Mesendoderm (in vitro differentiated cells): ENCODE data around the gene SNAPC4.

Experiments used
- DNase-seq: peaks from one replicate; pipeline ENCODE4 v3.0.0; 2013
- H2AK5ac ChIP-seq: 2 replicates; pipeline ENCODE4 v1.6.1; 2013; ENCODE audit warnings: low read length, inconsistent platforms
- H2BK120ac ChIP-seq: 2 replicates; pipeline ENCODE4 v1.6.1; 2013; ENCODE audit warnings: low read depth, mild to moderate bottlenecking, low read length, moderate library complexity, mixed read lengths
- H2BK15ac ChIP-seq: replicated peaks from 2 replicates; pipeline ENCODE4 v1.6.1; 2013; ENCODE audit warnings: low read depth, mild to moderate bottlenecking, moderate library complexity
- H2BK5ac ChIP-seq: 2 replicates; pipeline ENCODE4 v1.6.1; 2013; ENCODE audit warnings: low read length, inconsistent platforms
- H3K18ac ChIP-seq: 2 replicates; pipeline ENCODE4 v1.6.1; 2013; ENCODE audit warnings: mild to moderate bottlenecking, low read length, mixed read lengths
- H3K23ac ChIP-seq: one replicate; pipeline ENCODE4 v1.6.1; 2013; ENCODE audit warnings: low read length
- H3K27ac ChIP-seq: 2 replicates; pipeline ENCODE4 v1.5.1; 2013; ENCODE audit warnings: low read depth, mild to moderate bottlenecking, inconsistent platforms, low read length, moderate library complexity
- H3K27me3 ChIP-seq: 2 replicates; pipeline ENCODE4 v1.6.1; 2013; ENCODE audit warnings: low read length, control low read depth, mild to moderate bottlenecking, inconsistent platforms; ENCODE audit not compliant: insufficient read depth, poor library complexity
- H3K36me3 ChIP-seq: 2 replicates; pipeline ENCODE4 v1.6.1; 2013; ENCODE audit warnings: low read length, inconsistent platforms; ENCODE audit not compliant: control insufficient read depth, insufficient read depth
- H3K4ac ChIP-seq: one replicate; pipeline ENCODE4 v1.6.1; 2013; ENCODE audit warnings: low read depth, mild to moderate bottlenecking, low read length, moderate library complexity
- H3K4me1 ChIP-seq: 2 replicates; pipeline ENCODE4 v1.6.1; 2013; ENCODE audit warnings: low read depth, low read length, inconsistent platforms; ENCODE audit not compliant: control insufficient read depth
- H3K4me2 ChIP-seq: 2 replicates; pipeline ENCODE4 v1.6.1; 2013; ENCODE audit warnings: low read length
- H3K4me3 ChIP-seq: 2 replicates; pipeline ENCODE4 v1.5.1; 2013; ENCODE audit warnings: mild to moderate bottlenecking, low read length
- H3K56ac ChIP-seq: one replicate; pipeline ENCODE4 v1.6.1; 2013; ENCODE audit warnings: low read length
- H3K79me1 ChIP-seq: 2 replicates; pipeline ENCODE4 v1.6.1; 2013; ENCODE audit warnings: low read length, inconsistent platforms
- H3K79me2 ChIP-seq: 2 replicates; pipeline ENCODE4 v1.6.1; 2013; ENCODE audit warnings: mild to moderate bottlenecking, low read length; ENCODE audit not compliant: control insufficient read depth, insufficient read depth
- H3K9ac ChIP-seq: 2 replicates; pipeline ENCODE4 v1.6.1; 2013; ENCODE audit warnings: low read length, inconsistent platforms
- H4K5ac ChIP-seq: one replicate; pipeline ENCODE4 v1.6.1; 2013; ENCODE audit warnings: low read length
- H4K8ac ChIP-seq: one replicate; pipeline ENCODE4 v1.6.1; 2013; ENCODE audit warnings: low read depth, mild to moderate bottlenecking, control low read depth, low read length, moderate library complexity
- WGBS: extraction: QIAGEN DNeasy Blood & Tissue Kit; methylation state at CpG from one replicate; pipeline ENCODE4 v1.1.7; 2013; ENCODE audit warnings: low lambda C conversion rate, missing lambda C conversion rate; ENCODE audit not compliant: insufficient coverage; ENCODE audit errors: extremely low coverage; 5-methylcytosine and 5-hydroxymethylcytosine counted together

The SNAPC4 gene

GRCh38 chr9:136418182-136419091 is 18.5 kb upstream of the SNAPC4 start:
- H2AK5ac ChIP-seq = no peak overlapping the region
- H3K56ac ChIP-seq = no peak overlapping the region
- no peak for DNase-seq
- H2BK120ac ChIP-seq = no peak overlapping the region
- H3K79me2 ChIP-seq = peaks cover 4% of the 10 kb centered on the region
- no peak overlapping the region for H3K27ac ChIP-seq
- H3K27me3 ChIP-seq = no peaks in the 10 kb centered on the region
- H2BK15ac ChIP-seq = no peak overlapping the region
- peaks cover 34% of the 10 kb centered on the region for H3K36me3 ChIP-seq
- H4K5ac ChIP-seq = no peak overlapping the region
- no peak overlapping the region for H3K18ac ChIP-seq
- H4K8ac ChIP-seq = no peak overlapping the region
- H3K23ac ChIP-seq = no peak overlapping the region
- no peak overlapping the region for H3K4ac ChIP-seq
- H3K79me1 ChIP-seq = peaks cover 9% of the 10 kb centered on the region
- no peak overlapping the region for H3K4me2 ChIP-seq
- no peak overlapping the region for H2BK5ac ChIP-seq
- H3K4me1 ChIP-seq = no peaks in the 10 kb centered on the region
- WGBS = no CpG with 5 or more reads among the region's 48 CpGs
- H3K4me3 ChIP-seq = no peak overlapping the region
- H3K9ac ChIP-seq = no peak overlapping the region

- no CpG with 5 or more reads among the region's 19 CpGs for WGBS
- Histone ChIP-seq H2BK15ac (no peak overlapping the region), H3K27ac (no peak overlapping the region), H3K23ac (no peak overlapping the region), H2AK5ac (no peak overlapping the region), H3K4ac (no peak overlapping the region), H3K9ac (no peak overlapping the region), H2BK120ac (no peak overlapping the region), H3K27me3 (no peaks in the 10 kb centered on the region), H3K79me1 (peaks cover 15% of the 10 kb centered on the region), H3K36me3 (peaks cover 31% of the 10 kb centered on the region), H4K5ac (no peak overlapping the region), H2BK5ac (no peak overlapping the region), H3K18ac (no peak overlapping the region), H3K4me3 (no peak overlapping the region), H3K56ac (no peak overlapping the region), H4K8ac (no peak overlapping the region), H3K4me2 (no peak overlapping the region), H3K4me1 (no peaks in the 10 kb centered on the region), H3K79me2 (peaks cover 14% of the 10 kb centered on the region)
- no peak for DNase-seq
These were observed 16.9 kb upstream of the SNAPC4 start for GRCh38 chr9:136416914-136417313.

- H3K4me1 ChIP-seq = peaks cover 3% of the 10 kb centered on the region
- no peak overlapping the region for H3K4ac ChIP-seq
- H3K27ac ChIP-seq = no peak overlapping the region
- no peak overlapping the region for H4K5ac ChIP-seq
- no peak overlapping the region for H3K4me2 ChIP-seq
- no peak overlapping the region for H3K23ac ChIP-seq
- WGBS = no CpG with 5 or more reads among the region's 8 CpGs
- no peak for DNase-seq
- H3K36me3 ChIP-seq = peaks cover 28% of the 10 kb centered on the region
- H2BK15ac ChIP-seq = no peak overlapping the region
- no peak overlapping the region for H3K18ac ChIP-seq
- H2BK120ac ChIP-seq = no peak overlapping the region
- H4K8ac ChIP-seq = no peak overlapping the region
- H3K4me3 ChIP-seq = no peak overlapping the region
- no peaks in the 10 kb centered on the region for H3K27me3 ChIP-seq
- peaks cover 19% of the 10 kb centered on the region for H3K79me1 ChIP-seq
- no peak overlapping the region for H3K56ac ChIP-seq
- H2AK5ac ChIP-seq = no peak overlapping the region
- H2BK5ac ChIP-seq = no peak overlapping the region
- H3K79me2 ChIP-seq = peaks cover 19% of the 10 kb centered on the region
- H3K9ac ChIP-seq = no peak overlapping the region
These were observed 16.5 kb upstream of the SNAPC4 start for GRCh38 chr9:136416427-136416826.

- Histone ChIP-seq H3K36me3 (peaks cover 21% of the 10 kb centered on the region), H3K27me3 (no peaks in the 10 kb centered on the region), H4K8ac (no peak overlapping the region), H3K79me2 (peaks cover 42% of the 10 kb centered on the region), H2BK15ac (no peak overlapping the region), H3K23ac (no peak overlapping the region), H2AK5ac (no peak overlapping the region), H2BK120ac (no peak overlapping the region), H3K18ac (no peak overlapping the region), H4K5ac (no peak overlapping the region), H3K56ac (no peak overlapping the region), H3K4me3 (no peak overlapping the region), H3K27ac (no peak overlapping the region), H3K4me1 (peaks cover 5% of the 10 kb centered on the region), H3K4ac (no peak overlapping the region), H3K79me1 (peaks cover 30% of the 10 kb centered on the region), H2BK5ac (no peak overlapping the region), H3K9ac (no peak overlapping the region), H3K4me2 (no peak overlapping the region)
- DNase-seq = no peak
- no CpG with 5 or more reads among the region's 9 CpGs for WGBS
These were observed 13.0 kb upstream of the SNAPC4 start for GRCh38 chr9:136412962-136413361.

- H3K27me3 ChIP-seq = no peaks in the 10 kb centered on the region
- H4K8ac ChIP-seq = no peak overlapping the region
- H3K79me2 ChIP-seq = peaks cover 42% of the 10 kb centered on the region
- H3K4me2 ChIP-seq = peak overlapping the region; percentile 45
- no peak overlapping the region for H2BK5ac ChIP-seq
- no peak overlapping the region for H2BK15ac ChIP-seq
- H3K79me1 ChIP-seq = peaks cover 33% of the 10 kb centered on the region
- H3K18ac ChIP-seq = no peak overlapping the region
- H3K4ac ChIP-seq = no peak overlapping the region
- H3K4me3 ChIP-seq = peak overlapping the region; percentile 83
- peaks cover 5% of the 10 kb centered on the region for H3K4me1 ChIP-seq
- no peak for DNase-seq
- peaks cover 15% of the 10 kb centered on the region for H3K36me3 ChIP-seq
- no peak overlapping the region for H3K23ac ChIP-seq
- H2BK120ac ChIP-seq = no peak overlapping the region
- no peak overlapping the region for H4K5ac ChIP-seq
- H3K27ac ChIP-seq = no peak overlapping the region
- H3K9ac ChIP-seq = peak overlapping the region; percentile 85
- no peak overlapping the region for H2AK5ac ChIP-seq
- H3K56ac ChIP-seq = peak overlapping the region; percentile 92
- WGBS = no CpG with 5 or more reads among the region's 4 CpGs
These were observed 11.4 kb upstream of the SNAPC4 start for GRCh38 chr9:136411378-136411777.
